K562 (cell line): ENCODE data around the gene MFSD11. TPM values are rescaled to one million over a fixed set of nuclear protein-coding genes. Genes with fewer than 3 reads are reported as not detected.
A peak's percentile ranks its signal among the peaks of the same experiment; 100 is the strongest.

ENCODE experiments used
- ATF7 ChIP-seq: fragments of 450-650 bp; IDR thresholded peaks from 2 replicates; pipeline ENCODE4 v1.7.1; 2014; ENCODE audit warnings: mild to moderate bottlenecking, moderate library complexity
- E2F5 ChIP-seq: sonication (generic); formaldehyde crosslinking; IDR thresholded peaks from 2 replicates; pipeline ENCODE4 v1.8.0; 2022; ENCODE audit warnings: mild to moderate bottlenecking, missing genetic modification reagents
- ELK1 ChIP-seq: sonication (generic); formaldehyde crosslinking; IDR thresholded peaks from 2 replicates; pipeline ENCODE4 v1.8.1; 2022; ENCODE audit warnings: missing genetic modification reagents
- EZH2 ChIP-seq: IDR thresholded peaks from 2 replicates; pipeline ENCODE4 v1.6.1; 2012; ENCODE audit warnings: low read depth, mild to moderate bottlenecking, inconsistent platforms, low read length, borderline replicate concordance
- HNRNPL ChIP-seq: fragments of 200-400 bp; formaldehyde crosslinking; IDR thresholded peaks from 2 replicates; pipeline ENCODE4 v1.6.1; 2017; ENCODE audit warnings: low read depth, mild to moderate bottlenecking, low read length
- HSF4 ChIP-seq: fragments of 250-450 bp; sonication (Bioruptor Pico); IDR thresholded peaks from 2 replicates; pipeline ENCODE4 v2.1.2; 2022; ENCODE audit warnings: mild to moderate bottlenecking, moderate library complexity, borderline replicate concordance
- LCOR ChIP-seq: sonication (generic); formaldehyde crosslinking; IDR thresholded peaks from 2 replicates; pipeline ENCODE4 v1.8.0; 2022; ENCODE audit warnings: mild to moderate bottlenecking, missing genetic modification reagents
- MCM5 ChIP-seq: fragments of 450-650 bp; IDR thresholded peaks from 2 replicates; pipeline ENCODE4 v1.6.1; 2016; ENCODE audit warnings: low read depth
- PHB2 ChIP-seq: fragments of 450-650 bp; IDR thresholded peaks from 2 replicates; pipeline ENCODE4 v1.6.1; 2017; ENCODE audit warnings: low read depth
- PHF8 ChIP-seq: fragments of 200-600 bp; sonication (generic); IDR thresholded peaks from 2 replicates; pipeline ENCODE4 v1.6.1; 2012; ENCODE audit warnings: mixed run types, mild to moderate bottlenecking, inconsistent platforms, low read length, moderate library complexity, borderline replicate concordance
- RFX1 ChIP-seq: fragments of 450-650 bp; IDR thresholded peaks from 2 replicates; pipeline ENCODE4 v1.6.1; 2016; ENCODE audit warnings: mild to moderate bottlenecking, moderate library complexity
- RFX7 ChIP-seq: fragments of 250-450 bp; sonication (Bioruptor Pico); IDR thresholded peaks from 2 replicates; pipeline ENCODE4 v1.5.1; 2021; ENCODE audit warnings: mild to moderate bottlenecking
- SNIP1 ChIP-seq: fragments of 450-650 bp; IDR thresholded peaks from 2 replicates; pipeline ENCODE4 v1.7.1; 2017; ENCODE audit warnings: low read depth, mild to moderate bottlenecking
- VEZF1 ChIP-seq: fragments of 200-800 bp; sonication (Bioruptor generic); IDR thresholded peaks from 2 replicates; pipeline ENCODE4 v1.6.1; 2017; ENCODE audit warnings: missing genetic modification characterization, missing compliant biosample characterization
- ZBTB2 ChIP-seq: fragments of 450-650 bp; IDR thresholded peaks from 2 replicates; pipeline ENCODE4 v1.6.1; 2016; ENCODE audit warnings: antibody characterized with exemption
- ZNF121 ChIP-seq: sonication (generic); formaldehyde crosslinking; conservative IDR thresholded peaks from 2 replicates; pipeline ENCODE4 v1.8.0; 2022; ENCODE audit warnings: missing genetic modification reagents
- ZNF263 ChIP-seq: sonication (generic); formaldehyde crosslinking; IDR thresholded peaks from 2 replicates; pipeline ENCODE4 v1.8.0; 2022; ENCODE audit warnings: mild to moderate bottlenecking, missing genetic modification reagents, borderline replicate concordance
- ZNF644 ChIP-seq: fragments of 200-800 bp; sonication (Bioruptor generic); IDR thresholded peaks from 2 replicates; pipeline ENCODE4 v1.6.1; 2016; ENCODE audit warnings: low read depth, missing genetic modification characterization, missing compliant biosample characterization
- polyA plus RNA-seq, 8 experiments: library from polyadenylated mRNA; depleted of rRNA in 4 of 8; stranded (reverse) in 5 of 8; unstranded in 3 of 8; fragments of >200 nt; fragmentation: Nextera tagmentation in 2 of 8; fragmentation: Illumina TruSeq in 1 of 8; extraction: Ambion mirVana in 2 of 8; extraction: Trizol in 1 of 8; gene quantifications; 2 replicates each; pipeline versions ENCODE4 v1.2.1 to v1.2.3, GENCODE V29; 2011 to 2014; ENCODE audit warnings: inconsistent platforms in 1 of 8, missing spikeins in 1 of 8
- total RNA-seq, 7 experiments: library from RNA; depleted of rRNA in 6 of 7; stranded (reverse); fragments of >200 nt in 6 of 7; fragmentation: Illumina TruSeq in 2 of 7; extraction: Trizol in 2 of 7; gene quantifications; 2 replicates each; pipeline versions ENCODE4 v1.2.1 to v1.2.3, GENCODE V29; 2011 to 2021; ENCODE audit warnings: low replicate concordance in 1 of 7
- TF ChIP-seq, protein P1 (sequence below): fragments of 450-650 bp; IDR thresholded peaks from 2 replicates; pipeline ENCODE4 v1.6.1; 2016; ENCODE audit warnings: mild to moderate bottlenecking

Gene MFSD11
- total and polyA plus RNA-seq, 9 of the 15 experiments (the other 6 are each of a cell fraction or from before 2014, with no cell fraction given), result 14.4 to 24.5 (median 19.9) TPM

GRCh38 chr17:76710863-76711611 is 26.9 kb upstream of the MFSD11 start, which contains the start of gene MXRA7 (continued):
- TF ChIP-seq ELK1 (CRISPR knock-in tag) (no peak), VEZF1 (CRISPR knock-in tag) (peak; percentile 94), RFX1 (no peak), SNIP1 (no peak), RFX7 (CRISPR knock-in tag) (no peak), EZH2 (no peak), LCOR (CRISPR knock-in tag) (peak; percentile 47; the same call in 1 of the 2 replicates), ZNF263 (CRISPR knock-in tag) (no peak), E2F5 (CRISPR knock-in tag) (no peak), ZBTB2 (no peak), PHB2 (no peak), MCM5 (no peak), PHF8 (peak; percentile 25; the same call in 1 of the 2 replicates), HNRNPL (0 out of 2 replicates have a peak, but pooled peaks have one; percentile 12), ZNF121 (CRISPR knock-in tag) (no peak), ZNF644 (no peak), HSF4 (no peak), ATF7 (0 out of 2 replicates have a peak, but pooled peaks have one; percentile 42)
- TF ChIP-seq, protein P1, sequence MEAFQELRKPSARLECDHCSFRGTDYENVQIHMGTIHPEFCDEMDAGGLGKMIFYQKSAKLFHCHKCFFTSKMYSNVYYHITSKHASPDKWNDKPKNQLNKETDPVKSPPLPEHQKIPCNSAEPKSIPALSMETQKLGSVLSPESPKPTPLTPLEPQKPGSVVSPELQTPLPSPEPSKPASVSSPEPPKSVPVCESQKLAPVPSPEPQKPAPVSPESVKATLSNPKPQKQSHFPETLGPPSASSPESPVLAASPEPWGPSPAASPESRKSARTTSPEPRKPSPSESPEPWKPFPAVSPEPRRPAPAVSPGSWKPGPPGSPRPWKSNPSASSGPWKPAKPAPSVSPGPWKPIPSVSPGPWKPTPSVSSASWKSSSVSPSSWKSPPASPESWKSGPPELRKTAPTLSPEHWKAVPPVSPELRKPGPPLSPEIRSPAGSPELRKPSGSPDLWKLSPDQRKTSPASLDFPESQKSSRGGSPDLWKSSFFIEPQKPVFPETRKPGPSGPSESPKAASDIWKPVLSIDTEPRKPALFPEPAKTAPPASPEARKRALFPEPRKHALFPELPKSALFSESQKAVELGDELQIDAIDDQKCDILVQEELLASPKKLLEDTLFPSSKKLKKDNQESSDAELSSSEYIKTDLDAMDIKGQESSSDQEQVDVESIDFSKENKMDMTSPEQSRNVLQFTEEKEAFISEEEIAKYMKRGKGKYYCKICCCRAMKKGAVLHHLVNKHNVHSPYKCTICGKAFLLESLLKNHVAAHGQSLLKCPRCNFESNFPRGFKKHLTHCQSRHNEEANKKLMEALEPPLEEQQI, result no peak
